GM12891 (cell line): ENCODE data around the gene FAM168A.

Experiments
- PAX5 ChIP-seq: IDR thresholded peaks from 2 replicates; pipeline ENCODE4 v1.6.1; 2011; ENCODE audit warnings: low read length, moderate library complexity, mild to moderate bottlenecking; ENCODE audit not compliant: insufficient read depth, severe bottlenecking
- POLR2A ChIP-seq: IDR thresholded peaks from 2 replicates; pipeline ENCODE4 v1.6.1; 2011; ENCODE audit warnings: low read depth, low read length, control low read depth
- POLR2AphosphoS5 ChIP-seq: IDR thresholded peaks from 2 replicates; pipeline ENCODE4 v1.6.1; 2011; ENCODE audit warnings: low read depth, low read length, control low read depth
- POU2F2 ChIP-seq: IDR thresholded peaks from 2 replicates; pipeline ENCODE4 v1.6.1; 2011; ENCODE audit warnings: low read depth, mild to moderate bottlenecking, control low read depth, low read length, moderate library complexity
- SPI1 ChIP-seq: IDR thresholded peaks from 2 replicates; pipeline ENCODE4 v1.6.1; 2011; ENCODE audit warnings: low read depth, low read length, control low read depth
- TAF1 ChIP-seq: IDR thresholded peaks from 2 replicates; pipeline ENCODE4 v1.6.1; 2011; ENCODE audit warnings: low read depth, low read length, control low read depth

GRCh38 chr11:73528013-73528412, 69.9 kb downstream of the FAM168A start:
- TF ChIP-seq POLR2AphosphoS5 (no peak), POLR2A (no peak), TAF1 (no peak), SPI1 (no peak), POU2F2 (no peak), PAX5 (no peak)
